Retinal pigment epithelial cell (primary cell): ENCODE measurements around the gene RNLS.

ENCODE experiments used
- DNase-seq: peaks from one replicate; pipeline ENCODE4 v3.0.0-alpha.2; 2010; ENCODE audit warnings: low read depth
- H3K4me3 ChIP-seq: 2 replicates; pipeline ENCODE4 v1.5.1; 2011; ENCODE audit warnings: mild to moderate bottlenecking, low read length, control low read depth, moderate library complexity
- TF ChIP-seq, protein P1 (sequence below): conservative IDR thresholded peaks from 2 replicates; pipeline ENCODE4 v1.5.1; 2011; ENCODE audit warnings: low read depth, low read length, control low read depth, inconsistent platforms

The RNLS gene

GRCh38 chr10:88256886-88257285, 326.2 kb downstream of the RNLS start:
- no peak for DNase-seq
- TF ChIP-seq, protein P1, sequence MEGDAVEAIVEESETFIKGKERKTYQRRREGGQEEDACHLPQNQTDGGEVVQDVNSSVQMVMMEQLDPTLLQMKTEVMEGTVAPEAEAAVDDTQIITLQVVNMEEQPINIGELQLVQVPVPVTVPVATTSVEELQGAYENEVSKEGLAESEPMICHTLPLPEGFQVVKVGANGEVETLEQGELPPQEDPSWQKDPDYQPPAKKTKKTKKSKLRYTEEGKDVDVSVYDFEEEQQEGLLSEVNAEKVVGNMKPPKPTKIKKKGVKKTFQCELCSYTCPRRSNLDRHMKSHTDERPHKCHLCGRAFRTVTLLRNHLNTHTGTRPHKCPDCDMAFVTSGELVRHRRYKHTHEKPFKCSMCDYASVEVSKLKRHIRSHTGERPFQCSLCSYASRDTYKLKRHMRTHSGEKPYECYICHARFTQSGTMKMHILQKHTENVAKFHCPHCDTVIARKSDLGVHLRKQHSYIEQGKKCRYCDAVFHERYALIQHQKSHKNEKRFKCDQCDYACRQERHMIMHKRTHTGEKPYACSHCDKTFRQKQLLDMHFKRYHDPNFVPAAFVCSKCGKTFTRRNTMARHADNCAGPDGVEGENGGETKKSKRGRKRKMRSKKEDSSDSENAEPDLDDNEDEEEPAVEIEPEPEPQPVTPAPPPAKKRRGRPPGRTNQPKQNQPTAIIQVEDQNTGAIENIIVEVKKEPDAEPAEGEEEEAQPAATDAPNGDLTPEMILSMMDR, result no peak

GRCh38 chr10:88256013-88256680, 327.0 kb downstream of the RNLS start:
- TF ChIP-seq, protein P1, result no peak
- H3K4me3 ChIP-seq, result no peak overlapping the region
- DNase-seq, result no peak

More at GRCh38 chr10:88256886-88257285, 326.2 kb downstream of the RNLS start:
- no peak overlapping the region for H3K4me3 ChIP-seq

GRCh38 chr10:88254091-88254490, 329.0 kb downstream of the RNLS start:
- DNase-seq, result no peak
- TF ChIP-seq, protein P1, result no peak
- H3K4me3 ChIP-seq, result no peak overlapping the region

GRCh38 chr10:88253622-88254021, 329.5 kb downstream of the RNLS start:
- no peak for DNase-seq
- TF ChIP-seq, protein P1, result no peak
- H3K4me3 ChIP-seq, result no peak overlapping the region

GRCh38 chr10:88253128-88253527, 330.0 kb downstream of the RNLS start:
- no peak for DNase-seq
- TF ChIP-seq, protein P1, result no peak

GRCh38 chr10:88249450-88249849, 333.7 kb downstream of the RNLS start:
- TF ChIP-seq, protein P1, result no peak
- no peak for DNase-seq
- H3K4me3 ChIP-seq, result no peak overlapping the region

More at GRCh38 chr10:88253128-88253527, 330.0 kb downstream of the RNLS start:
- no peak overlapping the region for H3K4me3 ChIP-seq

- DNase-seq, result no peak
- no peak overlapping the region for H3K4me3 ChIP-seq
- TF ChIP-seq, protein P1, result no peak
Measured at GRCh38 chr10:88246675-88247074, 336.4 kb downstream of the RNLS start.
